TTC549 (cell line): ENCODE data around the gene NUDT15.
"Not testable (repeated sequence)": the region's sequence is repeated elsewhere in the genome, so short reads cannot be mapped to it uniquely, and the experiment has no call there.

Source experiments
- FAIRE-seq: peaks from 2 replicates; lab custom pipeline; 2012; peaks lifted over from hg19 to GRCh38; lab: Jason Lieb, UNC

The NUDT15 gene

DNA sequence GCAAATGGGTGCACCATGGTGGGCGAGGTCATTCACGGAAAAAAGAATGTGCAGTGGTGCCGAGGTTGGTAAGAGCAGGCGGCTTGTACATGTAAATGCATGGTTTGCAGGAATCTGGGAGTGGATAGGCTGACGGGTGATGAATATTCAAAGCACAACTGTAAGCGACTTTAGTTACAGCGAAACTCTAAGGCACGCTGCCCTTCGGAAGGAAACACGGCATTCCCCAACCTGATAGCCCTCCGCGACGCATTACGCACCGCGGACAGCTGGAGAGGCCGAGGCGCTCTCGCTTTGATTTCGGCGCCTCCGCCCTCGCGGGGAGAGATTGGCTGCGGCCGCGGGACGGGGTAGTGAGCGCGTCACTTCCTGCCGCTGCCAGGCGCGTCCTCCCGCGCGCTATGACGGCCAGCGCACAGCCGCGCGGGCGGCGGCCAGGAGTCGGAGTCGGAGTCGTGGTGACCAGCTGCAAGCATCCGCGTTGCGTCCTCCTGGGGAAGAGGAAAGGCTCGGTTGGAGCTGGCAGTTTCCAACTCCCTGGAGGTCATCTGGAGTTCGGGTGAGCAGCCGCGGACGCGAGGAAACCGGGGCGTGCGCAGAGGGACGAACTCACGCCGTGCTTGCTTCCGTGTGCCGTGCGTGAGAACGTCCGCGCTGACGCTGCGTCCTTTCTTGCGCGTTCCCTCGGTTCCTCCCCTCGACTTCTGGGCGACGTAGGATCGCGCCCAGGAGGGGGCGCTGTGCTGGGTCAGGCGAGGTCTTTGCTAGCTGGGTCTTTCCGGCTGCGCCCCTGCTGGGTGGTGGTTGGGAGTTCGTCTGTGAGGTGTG lies at the start of gene NUDT15:
TSS of gene NUDT15 (plus strand) at position 381 of the 828 bp plus-strand sequence. CDS start at position 402, 21 bp downstream.
- FAIRE-seq = peak; percentile 25

DNA sequence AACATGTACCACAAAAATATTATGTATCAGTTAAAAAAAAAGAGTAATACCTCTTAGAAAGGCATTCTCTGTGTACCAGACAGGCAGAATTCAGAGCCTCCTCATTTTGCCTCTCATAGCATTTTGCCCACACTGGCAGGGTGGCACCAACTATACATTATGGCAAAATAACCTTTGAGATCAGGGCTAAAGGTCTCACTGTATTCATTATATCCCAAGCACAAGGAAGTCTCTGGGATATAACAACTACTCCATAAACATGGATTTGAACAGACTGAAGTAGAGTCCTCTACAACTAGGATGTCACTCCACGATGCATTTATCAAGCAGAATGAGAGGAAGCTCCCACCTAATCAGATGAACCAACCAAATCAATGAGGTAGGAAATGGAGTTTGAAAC lies 47.1 kb upstream of the NUDT15 start:
- no peak for FAIRE-seq

GRCh38 chr13:47990920-47991466 lies 46.5 kb upstream of the NUDT15 start:
- no peak for FAIRE-seq

DNA sequence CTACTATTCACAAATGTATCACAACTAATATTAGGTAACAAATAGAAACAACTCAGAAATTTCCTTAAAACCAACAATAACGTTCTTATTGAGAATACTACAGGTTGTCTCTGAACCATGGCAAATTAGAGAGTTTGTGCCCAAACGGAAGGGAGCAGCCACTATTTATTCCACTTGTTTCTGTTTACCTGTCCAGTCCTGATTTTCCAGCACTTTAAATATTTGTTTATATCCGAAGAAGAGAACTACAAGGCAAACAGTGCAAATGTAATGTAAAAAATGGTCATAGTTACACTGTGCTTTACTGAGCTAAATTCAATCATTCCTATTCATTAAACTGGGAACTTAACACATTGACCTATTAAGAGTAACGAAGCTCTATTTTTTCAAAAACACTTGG lies 45.7 kb upstream of the NUDT15 start:
- no peak for FAIRE-seq

- FAIRE-seq = no peak
These were observed 40.1 kb upstream of the NUDT15 start for GRCh38 chr13:47997384-47997783.

DNA sequence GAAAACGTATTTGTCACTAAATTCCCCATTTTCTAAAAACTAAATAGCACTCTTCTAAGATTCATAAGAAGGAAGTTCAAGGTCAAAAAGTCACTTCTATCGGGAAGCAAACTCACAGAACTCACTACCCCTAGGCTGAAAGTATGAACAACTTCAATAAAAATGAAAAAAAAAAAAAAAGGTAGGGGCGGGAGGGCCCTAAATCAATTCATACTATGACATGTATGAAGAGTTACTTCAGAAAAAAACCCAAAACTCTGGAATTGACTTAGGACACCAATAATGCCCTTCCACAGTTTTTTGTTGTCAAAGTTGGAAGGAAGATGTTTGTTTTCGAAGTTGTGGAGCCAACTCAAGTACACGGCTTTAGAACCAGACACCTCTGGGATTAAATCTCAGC lies 37.6 kb upstream of the NUDT15 start:
- FAIRE-seq = no peak

DNA sequence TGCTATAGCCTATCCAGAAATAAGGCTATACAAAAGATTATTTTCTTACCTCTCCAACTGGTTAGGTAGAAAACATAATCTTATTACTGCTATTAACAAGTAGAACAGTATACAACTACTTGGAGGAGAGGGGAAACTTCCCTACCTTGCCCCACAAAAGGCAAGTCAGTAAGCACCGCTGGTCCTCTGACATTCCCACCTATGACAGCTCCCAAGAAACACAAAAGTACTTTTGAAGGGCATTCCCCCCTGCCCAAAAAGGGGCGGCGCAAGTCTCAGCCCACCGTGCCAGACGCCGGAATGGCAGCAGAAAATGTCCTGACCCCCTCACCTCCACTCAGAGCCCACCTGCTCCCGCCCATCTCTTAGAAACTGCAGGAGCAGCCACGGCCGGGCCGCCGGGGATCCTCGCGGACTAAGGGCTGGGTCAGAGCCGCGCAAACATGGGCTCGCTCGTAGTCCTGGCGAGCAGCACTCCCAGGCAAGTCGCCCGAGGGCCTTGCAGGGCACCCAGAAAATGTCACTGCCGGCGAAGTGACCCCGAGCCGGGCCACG lies 36.9 kb upstream of the NUDT15 start:
- FAIRE-seq = no peak

DNA sequence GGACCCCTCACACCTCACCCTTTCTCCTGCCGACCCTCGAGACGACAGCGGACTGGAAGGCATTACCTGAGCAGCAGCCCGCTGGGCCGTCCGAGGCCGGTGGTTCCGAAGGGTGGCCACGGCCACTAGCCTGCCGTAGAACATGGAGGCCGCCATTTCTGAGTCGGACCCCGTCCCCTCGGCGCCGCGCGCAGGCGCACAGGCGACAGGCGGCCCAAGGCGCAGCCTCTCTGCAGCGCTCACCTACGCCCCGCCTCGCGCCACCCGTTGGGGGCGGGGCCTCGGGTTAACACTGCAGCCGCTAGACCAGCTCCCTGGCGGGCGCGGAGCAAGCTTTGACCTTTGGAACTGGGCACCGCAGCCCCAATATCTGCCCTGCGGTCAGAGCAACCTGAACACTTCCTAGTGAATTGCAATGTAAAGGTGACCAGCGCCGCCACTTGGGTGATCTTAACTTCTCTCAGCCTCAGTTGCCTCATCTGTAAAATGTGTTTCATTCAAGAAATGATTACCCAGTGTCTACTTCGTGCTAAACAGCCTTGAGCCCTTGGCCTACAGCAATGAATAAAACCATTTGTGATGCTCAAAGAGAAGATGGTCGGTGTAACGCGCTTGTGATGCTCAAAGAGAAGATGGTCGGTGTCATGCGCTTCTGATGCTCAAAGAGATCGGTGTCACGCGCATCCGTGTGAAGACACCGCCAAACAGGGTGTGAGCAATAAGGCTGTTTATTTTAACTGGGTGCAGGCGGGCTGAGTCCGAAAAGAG lies 36.2 kb upstream of the NUDT15 start, which contains the start of gene SUCLA2:
TSS of gene SUCLA2 (minus strand) at position 160 of the 768 bp plus-strand sequence. CDS start at position 156, 4 bp downstream.
- FAIRE-seq = no peak

GRCh38 chr13:48001999-48002398 lies 35.5 kb upstream of the NUDT15 start:
- not testable (repeated sequence) for FAIRE-seq

GRCh38 chr13:48004201-48004600 lies 33.3 kb upstream of the NUDT15 start:
- FAIRE-seq = no peak

DNA sequence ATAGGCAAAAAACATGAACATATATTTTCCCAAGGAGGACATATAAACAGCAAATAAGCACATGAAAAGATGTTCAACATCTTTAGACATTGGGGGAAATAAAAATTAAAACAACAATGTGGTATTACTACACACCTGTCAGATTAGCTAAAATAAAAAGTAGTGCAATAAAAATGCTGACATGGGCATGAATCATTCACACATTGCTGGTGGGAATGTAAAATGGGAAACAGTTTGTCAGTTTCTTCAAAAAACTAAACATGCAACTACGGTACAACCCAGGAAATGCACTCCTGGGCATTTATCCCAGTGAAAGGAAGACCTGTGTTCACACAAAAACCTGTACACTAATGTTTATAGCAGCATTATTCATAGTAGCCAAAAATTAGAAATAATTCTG lies 31.1 kb upstream of the NUDT15 start:
- no peak for FAIRE-seq

GRCh38 chr13:48009284-48009683 lies 28.2 kb upstream of the NUDT15 start:
- no peak for FAIRE-seq

GRCh38 chr13:48010698-48011097 lies 26.8 kb upstream of the NUDT15 start:
- no peak for FAIRE-seq

DNA sequence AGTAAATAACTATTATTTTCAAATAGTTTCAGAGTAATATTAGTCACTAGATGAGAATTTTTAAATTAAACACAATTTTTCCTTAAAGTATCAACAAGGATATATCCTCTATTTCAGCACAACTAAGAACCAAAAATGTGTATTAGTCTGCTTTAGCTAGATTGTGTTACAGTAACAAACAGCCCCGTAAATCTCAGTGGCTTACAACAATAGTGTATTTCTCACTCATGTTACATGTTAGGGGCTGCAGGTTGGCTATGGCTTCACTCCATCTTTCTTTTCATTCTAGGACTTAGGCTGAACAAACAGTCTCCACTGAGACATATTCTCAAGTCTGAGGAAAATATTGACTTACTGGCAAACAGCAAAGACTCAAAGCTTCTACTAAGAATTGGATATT lies 24.9 kb upstream of the NUDT15 start:
- no peak for FAIRE-seq

DNA sequence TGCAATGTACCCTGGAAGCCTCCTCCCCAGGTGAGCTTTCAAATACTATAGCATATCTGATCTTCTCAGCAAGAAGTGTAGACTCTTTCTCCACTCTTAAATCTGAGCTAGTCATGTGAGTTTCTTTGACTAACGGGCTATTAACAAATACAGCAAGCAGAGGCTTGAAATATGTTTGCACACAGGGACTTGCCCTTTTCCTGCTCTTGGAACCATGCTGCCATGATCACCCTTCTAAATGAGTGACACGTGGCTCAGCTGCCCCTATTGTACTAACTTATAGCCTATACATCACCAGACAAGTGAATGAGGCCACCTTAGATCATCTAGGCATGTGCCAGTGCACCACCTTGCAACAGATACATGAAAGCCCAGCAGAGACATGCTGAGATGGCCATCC lies 23.2 kb upstream of the NUDT15 start:
- FAIRE-seq = no peak

DNA sequence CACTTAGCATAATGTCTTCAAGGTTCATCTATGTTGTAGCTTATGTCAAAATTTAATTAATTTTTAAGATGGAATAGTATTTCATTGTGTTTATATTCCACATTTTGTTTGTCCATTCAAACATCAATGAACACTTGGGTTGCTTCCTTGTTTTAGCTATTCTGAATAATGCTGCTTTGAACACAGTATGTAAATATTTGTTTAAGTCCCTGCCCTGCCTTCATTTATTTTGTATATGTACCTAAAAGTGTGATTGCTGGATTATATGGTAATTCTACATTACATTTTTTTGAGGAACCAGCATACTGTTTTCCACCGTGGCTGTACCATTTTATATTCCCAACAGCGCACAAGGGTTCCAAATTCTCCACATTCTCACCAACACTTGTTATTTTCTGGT lies 18.9 kb upstream of the NUDT15 start:
- no peak for FAIRE-seq

- FAIRE-seq = no peak
These were observed 17.7 kb upstream of the NUDT15 start for GRCh38 chr13:48019796-48020195.

DNA sequence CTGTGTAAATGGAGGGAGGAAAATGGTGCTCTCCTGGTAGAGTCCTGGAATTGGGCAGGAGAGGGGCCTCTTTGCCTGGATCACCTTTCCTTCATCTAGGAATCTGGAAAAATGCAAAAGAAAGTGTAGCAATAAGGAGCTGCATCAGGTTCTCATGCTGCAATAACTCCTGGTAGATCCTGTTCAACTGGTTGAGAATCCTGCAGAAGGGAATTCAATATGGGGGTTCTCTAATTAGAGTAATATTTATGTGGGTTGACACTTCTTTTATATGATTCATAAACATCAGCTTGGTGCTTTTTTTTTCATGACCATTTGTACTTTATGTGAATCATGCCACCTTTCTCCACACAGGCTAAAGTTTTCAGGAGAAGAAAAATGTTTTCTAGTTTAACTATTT lies 9.5 kb upstream of the NUDT15 start:
- no peak for FAIRE-seq

DNA sequence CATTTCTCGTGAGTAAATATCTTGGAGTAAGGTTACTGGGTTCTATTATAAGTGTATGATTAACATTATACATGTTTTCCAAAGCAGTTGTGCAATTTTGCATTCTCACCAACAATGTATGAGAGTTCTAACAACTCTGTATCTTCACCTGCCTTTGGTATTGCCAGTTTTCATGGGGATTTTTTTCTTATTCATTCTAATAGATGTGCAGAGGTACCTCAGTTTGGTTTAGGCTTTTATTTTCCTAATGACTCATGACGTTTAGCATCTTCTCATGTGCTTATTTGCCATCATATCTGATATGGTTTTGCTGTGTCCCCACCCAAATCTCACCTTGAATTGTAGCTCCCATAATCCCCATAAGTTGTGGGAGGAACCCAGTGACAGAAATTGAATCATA lies 7.7 kb upstream of the NUDT15 start:
- no peak for FAIRE-seq

- FAIRE-seq = no peak
These were observed 1.2 kb downstream of the NUDT15 start for GRCh38 chr13:48038761-48039160.

- no peak for FAIRE-seq
These were observed 2.5 kb downstream of the NUDT15 start for GRCh38 chr13:48040049-48040448.

- no peak for FAIRE-seq
These were observed 3.4 kb downstream of the NUDT15 start for GRCh38 chr13:48040896-48041295.

DNA sequence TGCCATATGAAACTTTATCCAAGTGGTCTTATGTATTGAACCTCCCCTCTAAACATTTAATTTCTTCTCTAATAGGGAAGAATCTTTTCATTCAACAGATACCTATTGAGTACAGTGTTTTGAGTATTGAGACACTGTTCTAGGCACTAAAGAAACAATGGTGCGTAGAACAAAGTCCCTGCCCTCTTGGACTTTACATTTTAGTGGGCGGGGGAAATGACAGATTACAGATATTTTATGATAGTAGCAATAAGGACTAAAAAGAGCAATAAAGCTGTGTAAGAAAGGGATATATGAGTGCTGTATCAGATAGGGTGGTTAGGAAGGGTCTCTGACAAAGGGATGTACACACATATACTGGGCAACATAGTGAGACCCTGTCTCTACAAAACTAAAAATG lies 5.4 kb downstream of the NUDT15 start:
- FAIRE-seq = no peak
